ENCODE measurements around the gene ARHGEF4.

The ARHGEF4 gene

GRCh38 chr2:131040661-131041401 lies 204.1 kb downstream of the ARHGEF4 start:
- in situ Hi-C loops (cut with MboI; ENCODE audit: low pct_unique_long_range_greater_than_20kb, low sequenced_read_pairs, unreplicated experiment) = no loop called here
- DNase-seq (ENCODE audit: low spot score) = no peak
- no peak for TF ChIP-seq CTCF (IDR thresholded peaks at IDR 0.05; ENCODE audit: extremely low read depth, insufficient read depth, missing control alignments)

- no peak for DNase-seq (ENCODE audit: low spot score)
- in situ Hi-C loops (cut with MboI; ENCODE audit: low pct_unique_long_range_greater_than_20kb, low sequenced_read_pairs, unreplicated experiment) = no loop called here
- no peak for TF ChIP-seq CTCF (IDR thresholded peaks at IDR 0.05; ENCODE audit: extremely low read depth, insufficient read depth, missing control alignments)
Measured at GRCh38 chr2:131041402-131042147, 204.9 kb downstream of the ARHGEF4 start.

GRCh38 chr2:131042148-131042775 lies 205.5 kb downstream of the ARHGEF4 start:
- TF ChIP-seq CTCF (IDR thresholded peaks at IDR 0.05; ENCODE audit: extremely low read depth, insufficient read depth, missing control alignments) = no peak
- in situ Hi-C loops (cut with MboI; ENCODE audit: low pct_unique_long_range_greater_than_20kb, low sequenced_read_pairs, unreplicated experiment) = no loop called here
- DNase-seq (ENCODE audit: low spot score) = no peak

GRCh38 chr2:131043199-131044074 lies 206.7 kb downstream of the ARHGEF4 start:
- no peak for DNase-seq (ENCODE audit: low spot score)
- in situ Hi-C loops (cut with MboI; ENCODE audit: low pct_unique_long_range_greater_than_20kb, low sequenced_read_pairs, unreplicated experiment) = no loop called here
- no peak for TF ChIP-seq CTCF (IDR thresholded peaks at IDR 0.05; ENCODE audit: extremely low read depth, insufficient read depth, missing control alignments)

GRCh38 chr2:131044075-131044756 lies 207.5 kb downstream of the ARHGEF4 start:
- in situ Hi-C loops (cut with MboI; ENCODE audit: low pct_unique_long_range_greater_than_20kb, low sequenced_read_pairs, unreplicated experiment) = no loop called here
- TF ChIP-seq CTCF (IDR thresholded peaks at IDR 0.05; ENCODE audit: extremely low read depth, insufficient read depth, missing control alignments) = no peak
- DNase-seq (ENCODE audit: low spot score) = no peak
